ENCODE results near the gene PPM1H.

PPM1H gene

DNA sequence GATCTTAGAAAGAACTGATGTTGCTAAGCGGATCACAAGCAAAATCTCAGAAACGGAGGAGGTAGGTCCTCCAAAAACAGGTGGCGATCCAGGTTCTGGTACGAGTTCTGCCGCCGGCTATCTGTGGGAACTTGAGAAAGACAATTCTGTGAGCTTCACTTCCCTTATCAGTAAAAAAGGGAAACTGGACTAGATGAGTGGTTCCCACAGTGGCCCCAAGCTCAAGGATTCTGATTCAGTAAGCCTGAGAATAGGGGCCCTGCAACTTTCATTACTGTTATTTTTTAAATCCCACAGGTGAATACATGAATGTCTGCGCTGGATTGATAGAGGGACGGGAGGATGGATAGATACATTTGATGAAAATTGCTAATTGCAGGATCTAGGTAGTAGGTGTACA is 160.2 kb downstream of the PPM1H start:
- Histone ChIP-seq H3K27ac (no peak overlapping the region), H3K36me3 (replicated peaks) (no peaks in the 10 kb centered on the region), H3K27me3 (replicated peaks) (no peaks in the 10 kb centered on the region), H3K4me3 (ENCODE audit: low read depth, low read length) (no peak overlapping the region)
- DNase-seq, result no peak
- TF ChIP-seq, protein P1, sequence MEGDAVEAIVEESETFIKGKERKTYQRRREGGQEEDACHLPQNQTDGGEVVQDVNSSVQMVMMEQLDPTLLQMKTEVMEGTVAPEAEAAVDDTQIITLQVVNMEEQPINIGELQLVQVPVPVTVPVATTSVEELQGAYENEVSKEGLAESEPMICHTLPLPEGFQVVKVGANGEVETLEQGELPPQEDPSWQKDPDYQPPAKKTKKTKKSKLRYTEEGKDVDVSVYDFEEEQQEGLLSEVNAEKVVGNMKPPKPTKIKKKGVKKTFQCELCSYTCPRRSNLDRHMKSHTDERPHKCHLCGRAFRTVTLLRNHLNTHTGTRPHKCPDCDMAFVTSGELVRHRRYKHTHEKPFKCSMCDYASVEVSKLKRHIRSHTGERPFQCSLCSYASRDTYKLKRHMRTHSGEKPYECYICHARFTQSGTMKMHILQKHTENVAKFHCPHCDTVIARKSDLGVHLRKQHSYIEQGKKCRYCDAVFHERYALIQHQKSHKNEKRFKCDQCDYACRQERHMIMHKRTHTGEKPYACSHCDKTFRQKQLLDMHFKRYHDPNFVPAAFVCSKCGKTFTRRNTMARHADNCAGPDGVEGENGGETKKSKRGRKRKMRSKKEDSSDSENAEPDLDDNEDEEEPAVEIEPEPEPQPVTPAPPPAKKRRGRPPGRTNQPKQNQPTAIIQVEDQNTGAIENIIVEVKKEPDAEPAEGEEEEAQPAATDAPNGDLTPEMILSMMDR (IDR thresholded peaks at IDR 0.05; ENCODE audit: low read depth, low read length, missing control alignments), result no peak
- in situ Hi-C loops (cut with HindIII; ENCODE audit: low pct_ligation_motif_present, low sequenced_read_pairs), result no loop called here

DNA sequence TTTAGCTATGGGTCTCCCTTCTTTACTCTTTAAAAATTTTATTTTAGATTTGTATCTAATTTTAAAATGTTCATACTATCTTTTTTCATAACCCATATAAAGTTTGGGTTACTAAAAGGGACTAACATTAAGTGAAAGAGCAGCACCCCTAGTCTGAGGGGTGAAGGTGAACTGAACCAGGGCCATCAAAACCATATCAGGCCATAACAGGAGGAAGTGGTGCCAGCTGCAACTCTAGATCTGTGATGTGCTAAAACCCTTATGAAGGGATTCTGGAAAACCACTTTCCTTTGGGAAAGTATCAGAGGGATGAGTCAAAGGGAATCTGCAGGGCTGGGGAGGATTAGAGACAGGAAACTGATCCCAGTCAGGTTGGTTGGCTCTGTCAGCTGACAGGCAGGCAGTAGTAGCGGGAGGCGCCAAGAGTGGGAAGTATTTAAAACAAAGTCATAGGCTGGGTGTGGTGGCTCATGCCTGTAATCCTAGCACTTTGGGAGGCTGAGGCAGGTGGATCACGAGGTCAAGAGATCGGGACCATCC is 162.5 kb downstream of the PPM1H start:
- TF ChIP-seq, protein P1 (IDR thresholded peaks at IDR 0.05; ENCODE audit: low read depth, low read length, missing control alignments), result no peak

DNA sequence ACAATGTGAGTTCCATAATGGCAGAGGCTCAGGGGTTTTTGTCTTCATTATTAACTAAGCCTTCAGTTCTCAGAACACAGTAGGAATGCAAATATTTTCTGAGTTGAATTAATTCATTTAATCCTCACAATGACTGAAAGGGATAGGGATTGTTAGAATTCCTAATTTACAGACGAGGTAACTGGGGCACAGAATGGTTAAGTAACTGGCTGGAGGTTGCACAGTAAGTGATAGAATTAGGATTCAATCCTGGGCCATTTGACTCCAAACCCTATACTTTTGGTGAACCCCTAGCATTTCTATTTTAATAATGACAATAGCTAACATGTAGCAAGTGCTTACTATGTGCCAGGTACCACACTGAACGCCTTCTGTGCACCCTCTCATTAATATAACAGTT is 163.1 kb downstream of the PPM1H start:
- TF ChIP-seq, protein P1 (IDR thresholded peaks at IDR 0.05; ENCODE audit: low read depth, low read length, missing control alignments), result no peak
- Histone ChIP-seq H3K27me3 (replicated peaks) (no peaks in the 10 kb centered on the region), H3K36me3 (replicated peaks) (no peaks in the 10 kb centered on the region), H3K27ac (no peak overlapping the region), H3K4me3 (ENCODE audit: low read depth, low read length) (no peak overlapping the region)
- DNase-seq, result no peak
- in situ Hi-C loops (cut with HindIII; ENCODE audit: low pct_ligation_motif_present, low sequenced_read_pairs), result no loop called here

More for the DNA sequence above, 162.5 kb downstream of the PPM1H start:
- DNase-seq, result no peak
- Histone ChIP-seq H3K4me3 (ENCODE audit: low read depth, low read length) (no peak overlapping the region), H3K36me3 (replicated peaks) (no peaks in the 10 kb centered on the region), H3K27ac (no peak overlapping the region), H3K27me3 (replicated peaks) (no peaks in the 10 kb centered on the region)
- in situ Hi-C loops (cut with HindIII; ENCODE audit: low pct_ligation_motif_present, low sequenced_read_pairs), result no loop called here

DNA sequence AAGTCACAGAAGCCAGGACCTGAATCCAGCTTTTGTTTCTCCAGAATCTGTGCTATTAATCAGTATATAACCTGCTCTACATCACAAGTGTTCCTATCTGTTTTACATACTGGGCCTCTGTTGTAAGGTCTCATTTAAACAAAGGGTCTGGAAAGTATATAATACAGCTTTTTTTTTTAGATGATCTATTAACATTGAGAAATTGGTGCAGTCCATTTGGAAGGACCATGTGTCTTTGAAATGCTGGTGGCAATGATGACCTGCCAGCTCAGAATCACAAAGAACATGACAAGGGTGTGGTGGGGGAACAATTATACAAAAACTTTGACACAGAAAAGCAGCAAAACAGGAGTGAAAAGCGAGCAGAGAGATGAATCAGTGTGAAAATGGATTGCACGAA is 164.6 kb downstream of the PPM1H start:
- in situ Hi-C loops (cut with HindIII; ENCODE audit: low pct_ligation_motif_present, low sequenced_read_pairs), result no loop called here
- Histone ChIP-seq H3K4me3 (ENCODE audit: low read depth, low read length) (no peak overlapping the region), H3K27me3 (replicated peaks) (no peaks in the 10 kb centered on the region), H3K36me3 (replicated peaks) (no peaks in the 10 kb centered on the region), H3K27ac (no peak overlapping the region)
- TF ChIP-seq, protein P1 (IDR thresholded peaks at IDR 0.05; ENCODE audit: low read depth, low read length, missing control alignments), result no peak
- DNase-seq, result no peak

DNA sequence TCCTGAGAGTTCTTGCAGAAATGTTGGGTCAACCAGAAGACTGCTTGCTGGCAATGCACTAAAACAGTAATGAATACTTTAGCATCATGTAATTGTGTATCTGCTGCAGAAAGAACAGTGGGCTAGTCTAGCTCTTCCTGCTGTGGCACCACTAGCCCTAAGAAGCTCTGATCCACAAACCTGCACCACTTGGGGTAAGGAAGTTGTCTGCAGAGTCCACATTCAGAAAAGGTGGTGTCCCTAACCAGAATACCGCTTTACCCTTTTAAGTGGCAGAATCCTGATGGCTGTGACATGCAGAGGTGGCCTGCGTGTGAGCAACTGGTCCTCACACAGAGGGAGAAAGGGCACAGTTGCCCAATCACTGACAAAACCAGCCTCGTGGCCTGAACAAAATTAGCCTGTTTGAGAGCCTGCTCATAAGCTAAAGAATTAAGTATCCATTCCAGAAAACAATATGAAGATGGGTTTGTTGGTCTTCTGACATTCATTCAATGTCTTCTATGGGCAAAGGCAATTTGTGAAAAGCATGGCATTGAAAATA is 165.8 kb downstream of the PPM1H start:
- TF ChIP-seq, protein P1 (IDR thresholded peaks at IDR 0.05; ENCODE audit: low read depth, low read length, missing control alignments), result no peak
- no peaks in the 10 kb centered on the region for H3K36me3 ChIP-seq (replicated peaks)
- in situ Hi-C loops (cut with HindIII; ENCODE audit: low pct_ligation_motif_present, low sequenced_read_pairs), result no loop called here
- no peaks in the 10 kb centered on the region for H3K27me3 ChIP-seq (replicated peaks)
- H3K4me3 ChIP-seq (ENCODE audit: low read depth, low read length), result no peak overlapping the region
- no peak overlapping the region for H3K27ac ChIP-seq
- no peak for DNase-seq

DNA sequence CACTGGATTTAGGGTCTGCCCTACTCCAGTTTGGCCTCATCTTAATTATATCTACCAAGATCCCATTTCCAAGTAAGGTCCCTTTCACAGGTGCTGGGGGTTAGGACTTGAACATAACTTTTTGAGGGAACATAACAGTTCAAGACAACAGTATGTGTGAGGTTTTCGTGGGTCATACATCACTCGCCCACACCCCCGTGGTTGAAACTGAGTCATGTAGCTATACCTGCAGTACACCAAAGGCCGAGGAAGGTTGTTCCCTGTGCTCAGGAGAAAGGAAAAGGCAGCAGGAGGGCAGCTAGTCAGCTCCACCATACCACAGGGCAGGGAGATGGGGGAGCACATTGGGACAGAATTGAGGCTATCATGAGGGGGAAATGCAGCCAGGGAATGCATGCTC is 167.0 kb downstream of the PPM1H start:
- no peaks in the 10 kb centered on the region for H3K36me3 ChIP-seq (replicated peaks)
- TF ChIP-seq, protein P1 (IDR thresholded peaks at IDR 0.05; ENCODE audit: low read depth, low read length, missing control alignments), result no peak
- DNase-seq, result no peak
- no peak overlapping the region for H3K27ac ChIP-seq
- in situ Hi-C loops (cut with HindIII; ENCODE audit: low pct_ligation_motif_present, low sequenced_read_pairs), result no loop called here
- H3K4me3 ChIP-seq (ENCODE audit: low read depth, low read length), result no peak overlapping the region
- no peaks in the 10 kb centered on the region for H3K27me3 ChIP-seq (replicated peaks)

All from brain microvascular endothelial cell (primary cell).